GM19397 (cell line): ENCODE measurements around the gene PITX3.

ENCODE experiments used
- ATAC-seq: cut with Tn5 transposase; IDR thresholded peaks from one replicate; pipeline ENCODE4 v1.9.1; 2021; ENCODE audit warnings: mild to moderate bottlenecking, moderate library complexity; ENCODE audit not compliant: unreplicated experiment

Gene PITX3

GRCh38 chr10:102185811-102186527 lies 55.3 kb downstream of the PITX3 start:
- no peak for ATAC-seq

- ATAC-seq = no peak
Measured at GRCh38 chr10:102185272-102185671, 56.0 kb downstream of the PITX3 start.

GRCh38 chr10:102184606-102185005 lies 56.7 kb downstream of the PITX3 start:
- no peak for ATAC-seq
